ENCODE results near the gene FAM210B. TPM values are rescaled to one million over a fixed set of nuclear protein-coding genes. Genes with fewer than 3 reads are reported as not detected.

Gene FAM210B
- total RNA-seq, 6 donors from 2014 or later, result 15.0 to 41.2 (median 31.6) TPM

- DNase-seq (peak; percentile 40 to 90), ATAC-seq (ENCODE audit: low FRiP score in 2 of 2) (peak in 1 of 2 donors; percentile 86)
- Histone ChIP-seq H3K27me3 (peaks cover 0 to 9% (median 0%) of the 10 kb centered on the region in 4 donors), H3K36me3 (no peaks in the 10 kb centered on the region), H3K27ac (no peak overlapping the region), H3K9me3 (no peaks in the 10 kb centered on the region), H3K4me1 (peaks cover 0 to 12% (median 7%) of the 10 kb centered on the region in 4 donors), H3K4me3 (no peak overlapping the region)
- TF ChIP-seq EP300 (IDR thresholded peaks at IDR 0.05), result no peak
- TF ChIP-seq, protein P1, sequence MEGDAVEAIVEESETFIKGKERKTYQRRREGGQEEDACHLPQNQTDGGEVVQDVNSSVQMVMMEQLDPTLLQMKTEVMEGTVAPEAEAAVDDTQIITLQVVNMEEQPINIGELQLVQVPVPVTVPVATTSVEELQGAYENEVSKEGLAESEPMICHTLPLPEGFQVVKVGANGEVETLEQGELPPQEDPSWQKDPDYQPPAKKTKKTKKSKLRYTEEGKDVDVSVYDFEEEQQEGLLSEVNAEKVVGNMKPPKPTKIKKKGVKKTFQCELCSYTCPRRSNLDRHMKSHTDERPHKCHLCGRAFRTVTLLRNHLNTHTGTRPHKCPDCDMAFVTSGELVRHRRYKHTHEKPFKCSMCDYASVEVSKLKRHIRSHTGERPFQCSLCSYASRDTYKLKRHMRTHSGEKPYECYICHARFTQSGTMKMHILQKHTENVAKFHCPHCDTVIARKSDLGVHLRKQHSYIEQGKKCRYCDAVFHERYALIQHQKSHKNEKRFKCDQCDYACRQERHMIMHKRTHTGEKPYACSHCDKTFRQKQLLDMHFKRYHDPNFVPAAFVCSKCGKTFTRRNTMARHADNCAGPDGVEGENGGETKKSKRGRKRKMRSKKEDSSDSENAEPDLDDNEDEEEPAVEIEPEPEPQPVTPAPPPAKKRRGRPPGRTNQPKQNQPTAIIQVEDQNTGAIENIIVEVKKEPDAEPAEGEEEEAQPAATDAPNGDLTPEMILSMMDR (IDR thresholded peaks at IDR 0.05), result peak in 5 of 6 experiments; percentile 33 to 75 (median 71)
- TF ChIP-seq POLR2AphosphoS5 (IDR thresholded peaks at IDR 0.05), result no peak
- no peak for TF ChIP-seq POLR2A (IDR thresholded peaks at IDR 0.05)
- whole genome bisulfite sequencing, 2 donors, result 2 to 9% methylated on average over 16 to 38 of the region's 41 CpGs
Observed at GRCh38 chr20:56343861-56344381, 14.9 kb upstream of the FAM210B start.

GRCh38 chr20:56345911-56346310 lies 12.9 kb upstream of the FAM210B start:
- Histone ChIP-seq H3K36me3 (no peaks in the 10 kb centered on the region), H3K4me1 (peaks cover 0 to 12% (median 7%) of the 10 kb centered on the region in 4 donors), H3K9me3 (no peaks in the 10 kb centered on the region), H3K4me3 (no peak overlapping the region), H3K27ac (no peak overlapping the region), H3K27me3 (peaks cover 0 to 9% (median 0%) of the 10 kb centered on the region in 4 donors)
- DNase-seq (no peak), ATAC-seq (ENCODE audit: low FRiP score in 2 of 2) (no peak)
- WGBS, 2 donors, result 80 to 85% methylated on average over 8 of the region's 8 CpGs
- TF ChIP-seq EP300 (IDR thresholded peaks at IDR 0.05), result no peak
- TF ChIP-seq POLR2AphosphoS5 (IDR thresholded peaks at IDR 0.05), result no peak

DNA sequence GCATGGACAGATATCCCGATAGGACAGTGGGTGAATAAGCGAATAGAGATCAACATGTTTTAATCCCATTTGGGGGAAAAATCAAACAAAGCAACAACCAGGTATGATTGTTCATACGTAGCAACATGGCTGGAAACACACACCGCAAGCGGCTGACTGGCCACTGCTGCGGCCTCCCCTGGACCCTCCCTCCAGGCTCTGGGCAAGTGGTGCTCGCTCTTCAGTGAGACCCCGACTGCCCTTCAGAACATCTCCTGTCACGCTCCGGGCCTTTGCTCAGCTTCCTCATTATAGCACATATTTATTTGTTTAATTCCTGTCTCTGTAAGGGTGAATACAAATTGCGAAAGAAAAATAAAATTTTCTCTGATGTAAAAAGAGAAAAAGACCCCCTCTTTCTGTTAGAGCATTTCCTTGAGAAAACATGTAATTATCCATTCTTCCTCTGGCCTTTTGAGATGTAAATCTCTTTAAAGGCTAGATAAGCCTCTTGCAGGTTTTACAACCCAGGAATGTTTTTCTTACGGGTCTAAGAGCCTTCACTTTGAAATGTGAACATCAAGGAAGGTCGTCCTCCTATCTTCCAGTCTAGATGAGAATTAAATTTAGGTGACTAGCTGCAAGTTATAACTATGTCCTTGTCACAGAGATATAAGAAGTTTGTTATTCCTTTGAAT lies 11.0 kb upstream of the FAM210B start:
- Histone ChIP-seq H3K4me1 (peaks cover 0 to 12% (median 7%) of the 10 kb centered on the region in 4 donors), H3K27me3 (peaks cover 0 to 9% (median 0%) of the 10 kb centered on the region in 4 donors), H3K9me3 (no peaks in the 10 kb centered on the region), H3K36me3 (no peaks in the 10 kb centered on the region), H3K27ac (no peak overlapping the region), H3K4me3 (no peak overlapping the region)
- ATAC-seq (ENCODE audit: low FRiP score in 2 of 2) (no peak), DNase-seq (peak in 1 of 2 donors; percentile 47)
- TF ChIP-seq, protein P1 (IDR thresholded peaks at IDR 0.05), result no peak
- TF ChIP-seq POLR2AphosphoS5 (IDR thresholded peaks at IDR 0.05), result no peak
- no peak for TF ChIP-seq EP300 (IDR thresholded peaks at IDR 0.05)
- no peak for TF ChIP-seq POLR2A (IDR thresholded peaks at IDR 0.05)
- 45 to 53% methylated on average over 13 of the region's 13 CpGs for WGBS, 2 donors

GRCh38 chr20:56348305-56348693 lies 10.5 kb upstream of the FAM210B start:
- Histone ChIP-seq H3K4me3 (no peak overlapping the region), H3K27ac (no peak overlapping the region), H3K4me1 (peaks cover 0 to 12% (median 7%) of the 10 kb centered on the region in 4 donors), H3K36me3 (no peaks in the 10 kb centered on the region), H3K9me3 (no peaks in the 10 kb centered on the region), H3K27me3 (peaks cover 0 to 9% (median 0%) of the 10 kb centered on the region in 4 donors)
- no peak for ATAC-seq (ENCODE audit: low FRiP score in 2 of 2)
- DNase-seq, result no peak
- TF ChIP-seq POLR2A (IDR thresholded peaks at IDR 0.05) (no peak), EP300 (IDR thresholded peaks at IDR 0.05) (no peak), POLR2AphosphoS5 (IDR thresholded peaks at IDR 0.05) (no peak)
- TF ChIP-seq, protein P1 (IDR thresholded peaks at IDR 0.05), result no peak
- WGBS, 2 donors, result 9 to 13% methylated on average over 5 of the region's 5 CpGs

- Histone ChIP-seq H3K27me3 (peaks cover 0 to 9% (median 0%) of the 10 kb centered on the region in 4 donors), H3K9me3 (no peaks in the 10 kb centered on the region)
Observed at GRCh38 chr20:56348746-56349145, 10.0 kb upstream of the FAM210B start.

More at GRCh38 chr20:56348746-56349145, 10.0 kb upstream of the FAM210B start:
- H3K27ac ChIP-seq, result no peak overlapping the region
- 4 to 10% methylated on average over 3 of the region's 3 CpGs for WGBS, 2 donors
- no peak for TF ChIP-seq POLR2AphosphoS5 (IDR thresholded peaks at IDR 0.05)
- TF ChIP-seq, protein P1 (IDR thresholded peaks at IDR 0.05), result no peak
- DNase-seq, result no peak
- no peaks in the 10 kb centered on the region for H3K36me3 ChIP-seq
- no peak for ATAC-seq (ENCODE audit: low FRiP score in 2 of 2)
- peaks cover 0 to 11% (median 5%) of the 10 kb centered on the region in 4 donors for H3K4me1 ChIP-seq
- H3K4me3 ChIP-seq, result no peak overlapping the region

Data from upper lobe of left lung (tissue), 6 donors.